Stimulated activated naive CD4-positive, alpha-beta T cell (primary cell): Measurements from ENCODE around the gene PTPRJ.

ENCODE experiments used
- DNase-seq, 6 experiments: peaks; one replicate each; lab custom pipeline; 2025; lab: John Stamatoyannopoulos, UW

PTPRJ gene

GRCh38 chr11:48094643-48095339 is 114.4 kb downstream of the PTPRJ start:
- no peak for DNase-seq

GRCh38 chr11:48095779-48096470 is 115.6 kb downstream of the PTPRJ start:
- no peak for DNase-seq

- DNase-seq: no peak
Measured at GRCh38 chr11:48096588-48097525, 116.5 kb downstream of the PTPRJ start.

GRCh38 chr11:48098024-48098423 is 117.7 kb downstream of the PTPRJ start:
- DNase-seq: no peak

GRCh38 chr11:48099916-48100446 is 119.6 kb downstream of the PTPRJ start:
- DNase-seq: no peak

- DNase-seq: no peak
Measured at GRCh38 chr11:48101044-48101733, 120.8 kb downstream of the PTPRJ start.

GRCh38 chr11:48101958-48102357 is 121.6 kb downstream of the PTPRJ start:
- DNase-seq: no peak

- no peak for DNase-seq
Measured at GRCh38 chr11:48103621-48104567, 123.5 kb downstream of the PTPRJ start.

GRCh38 chr11:48104568-48104924 is 124.2 kb downstream of the PTPRJ start:
- no peak for DNase-seq

GRCh38 chr11:48105096-48105990 is 125.0 kb downstream of the PTPRJ start:
- no peak for DNase-seq

GRCh38 chr11:48106166-48106565 is 125.8 kb downstream of the PTPRJ start:
- DNase-seq: no peak

- peak in 1 of 6 experiments; percentile 4 for DNase-seq
Measured at GRCh38 chr11:48107188-48107704, 126.9 kb downstream of the PTPRJ start.

- no peak for DNase-seq
Measured at GRCh38 chr11:48108231-48109045, 128.1 kb downstream of the PTPRJ start.

- peak in 3 of 6 experiments; percentile 19 to 57 (median 46) for DNase-seq
Measured at GRCh38 chr11:48109046-48109666, 128.8 kb downstream of the PTPRJ start.

- DNase-seq: no peak
Measured at GRCh38 chr11:48110509-48110766, 130.1 kb downstream of the PTPRJ start.

- DNase-seq: no peak
Measured at GRCh38 chr11:48111891-48112290, 131.5 kb downstream of the PTPRJ start.

- DNase-seq: no peak
Measured at GRCh38 chr11:48114740-48115139, 134.4 kb downstream of the PTPRJ start.
